Measurements from ENCODE around the gene VAMP1.
"Not testable (repeated sequence)": the region's sequence is repeated elsewhere in the genome, so short reads cannot be mapped to it uniquely, and the experiment has no call there.

The VAMP1 gene, protein sequence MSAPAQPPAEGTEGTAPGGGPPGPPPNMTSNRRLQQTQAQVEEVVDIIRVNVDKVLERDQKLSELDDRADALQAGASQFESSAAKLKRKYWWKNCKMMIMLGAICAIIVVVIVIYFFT

DNA sequence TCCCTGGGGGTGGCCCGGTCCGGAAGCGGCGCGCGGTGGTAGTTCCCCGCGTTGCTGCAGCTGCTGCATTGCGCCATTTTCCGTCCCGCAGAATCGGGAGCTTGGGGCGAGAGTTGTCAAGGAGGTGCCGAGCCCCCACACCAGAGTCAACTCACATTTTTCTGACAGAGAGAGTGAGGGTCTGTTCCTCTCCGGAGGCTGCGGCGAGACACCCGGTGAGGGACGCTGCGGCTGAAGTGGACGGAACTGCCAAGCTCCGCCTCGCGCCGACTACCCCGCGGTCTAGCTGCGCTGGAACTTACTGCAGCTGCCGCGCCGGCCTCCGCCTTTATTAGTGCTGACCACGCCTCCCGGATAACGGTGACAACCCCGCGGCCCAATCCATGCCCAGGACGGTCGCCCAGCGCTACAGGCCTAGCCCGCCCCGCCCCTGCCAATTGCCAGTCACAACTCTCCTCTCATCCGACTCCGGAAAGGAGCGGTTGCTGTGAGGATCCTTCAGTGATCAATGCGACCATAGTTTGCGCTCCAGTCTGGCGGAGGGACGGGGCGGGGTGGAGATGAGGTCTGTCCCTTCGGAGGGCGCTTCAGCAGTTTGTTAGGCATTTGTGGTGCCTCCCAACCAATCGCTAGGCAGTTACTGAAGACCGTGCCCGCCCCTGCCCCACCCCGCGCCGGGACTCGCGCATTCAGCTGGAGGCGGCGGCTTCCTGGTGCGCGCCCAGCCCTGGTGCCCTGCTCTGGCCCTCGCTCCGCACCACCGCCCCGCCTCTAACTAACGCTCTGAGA lies at the start of gene VAMP1:
Gene VAMP1 (minus strand): TSS at position 303 of the 789 bp plus-strand sequence. CDS start 146 bp downstream, at position 157.
- DNase-seq, result peak; percentile 99

DNA sequence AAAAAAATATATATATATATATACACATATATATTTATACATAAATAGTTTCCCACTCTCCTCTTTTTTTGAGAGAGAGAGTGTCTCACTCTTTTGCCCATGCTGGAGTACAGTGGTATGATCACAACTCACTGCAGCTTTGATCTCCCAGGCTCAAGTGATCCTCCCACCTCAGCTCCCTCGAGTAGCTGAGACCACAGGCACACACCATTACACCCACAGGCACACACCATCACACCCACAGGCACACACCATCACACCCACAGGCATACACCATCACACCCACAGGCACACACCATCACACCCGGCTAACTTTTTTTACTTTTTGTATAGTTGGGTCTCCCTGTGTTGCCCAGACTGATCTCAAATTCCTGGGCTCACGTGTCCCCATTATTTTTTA lies 49.7 kb upstream of the VAMP1 start:
- DNase-seq, result no peak

DNA sequence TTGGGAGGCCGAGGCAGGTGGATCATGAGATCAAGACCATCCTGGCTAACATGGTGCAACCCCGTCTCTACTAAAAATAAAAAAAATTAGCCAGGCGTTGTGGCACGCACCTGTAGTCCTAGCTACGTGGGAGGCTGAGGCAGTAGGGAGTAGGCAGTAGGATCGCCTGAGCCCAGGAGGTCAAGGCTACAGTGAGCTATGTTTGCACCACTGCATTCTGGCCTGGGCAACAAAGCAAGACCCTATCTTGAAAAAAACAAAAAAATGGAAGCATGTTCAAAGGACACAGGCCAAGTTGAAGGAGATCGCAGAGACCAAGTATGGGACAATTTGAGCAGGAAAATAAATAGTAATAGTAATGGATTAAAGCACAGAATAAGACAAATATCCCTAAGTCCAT lies 37.6 kb upstream of the VAMP1 start:
- DNase-seq, result no peak

DNA sequence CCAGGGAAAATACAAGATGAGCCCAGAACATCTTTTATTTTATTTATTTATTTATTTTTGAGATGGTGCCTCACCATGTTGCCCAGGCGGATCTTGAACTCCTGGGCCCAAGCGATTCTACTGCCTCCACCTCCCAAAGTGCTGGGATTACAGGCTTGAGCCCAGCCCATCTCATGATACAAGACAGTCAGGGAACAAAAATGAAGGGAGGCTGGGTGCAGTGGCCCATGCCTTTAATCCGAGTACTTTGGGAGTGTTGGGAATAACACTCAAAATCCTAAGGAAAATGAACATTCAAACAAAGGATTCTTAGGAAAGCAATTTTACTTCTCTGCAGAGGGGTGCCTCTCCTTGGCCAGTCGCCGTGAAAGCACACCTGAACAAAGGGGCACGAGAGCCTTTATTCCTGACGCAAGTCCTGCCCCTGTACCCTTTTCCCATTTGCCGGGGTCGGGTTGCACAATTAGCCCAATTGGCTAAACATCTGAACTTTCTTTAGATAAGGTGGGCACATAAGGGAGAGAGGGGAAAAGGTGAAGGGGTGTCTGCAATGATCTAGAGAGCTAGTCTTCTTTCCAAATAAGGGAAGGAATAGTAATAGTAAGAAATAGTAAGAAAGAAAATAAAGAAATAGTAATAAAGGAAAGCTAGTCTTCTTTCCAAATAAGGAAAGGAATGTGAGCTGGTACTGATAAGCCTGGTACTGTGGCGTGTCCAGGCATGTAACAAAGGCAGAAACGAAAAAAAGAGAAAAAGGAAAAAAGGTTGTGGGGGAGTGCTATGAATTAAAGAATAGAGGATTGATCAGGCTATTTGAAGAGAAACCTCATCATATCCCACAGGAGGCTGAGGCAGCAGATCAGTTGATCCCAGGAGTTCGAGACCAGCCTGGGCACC lies 36.9 kb upstream of the VAMP1 start:
- no peak for DNase-seq

DNA sequence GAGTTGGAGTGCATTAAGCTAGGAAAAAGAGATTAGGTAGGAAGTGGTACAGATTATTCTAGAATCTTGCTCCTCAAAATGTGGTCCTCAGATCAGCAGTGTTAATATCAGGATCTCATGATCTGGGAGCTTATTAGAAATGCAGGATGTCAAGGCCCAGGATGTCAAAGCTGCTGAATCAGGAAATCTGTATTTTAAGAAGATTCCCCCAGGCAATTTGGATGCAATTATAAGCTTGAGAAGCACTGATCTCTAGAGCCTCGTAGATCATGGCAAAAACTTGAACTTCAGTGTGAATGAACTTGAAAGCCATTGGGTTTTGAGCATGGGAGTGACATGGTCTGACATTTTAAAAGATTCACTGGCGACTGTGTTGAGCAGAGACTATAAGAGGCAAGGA lies 30.0 kb upstream of the VAMP1 start:
- no peak for DNase-seq

DNA sequence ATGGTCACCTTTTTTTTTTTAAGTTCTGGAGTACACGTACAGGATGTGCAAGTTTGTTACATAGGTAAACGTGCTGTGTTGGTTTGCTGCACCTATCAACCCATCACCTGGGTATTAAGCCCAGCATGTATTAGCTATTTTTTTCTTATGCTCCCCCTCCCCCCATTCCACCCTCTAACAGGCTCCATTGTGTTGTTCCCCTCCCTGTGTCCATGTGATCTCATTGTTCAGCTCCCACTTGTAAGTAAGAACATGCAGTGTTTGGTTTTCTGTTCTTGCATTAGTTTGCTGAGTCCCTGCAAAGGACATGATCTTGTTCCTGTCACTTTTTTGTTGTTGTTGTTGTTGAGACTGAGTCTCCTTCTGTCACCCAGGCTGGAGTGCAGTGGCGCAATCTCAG lies 26.8 kb upstream of the VAMP1 start:
- DNase-seq, result not testable (repeated sequence)

DNA sequence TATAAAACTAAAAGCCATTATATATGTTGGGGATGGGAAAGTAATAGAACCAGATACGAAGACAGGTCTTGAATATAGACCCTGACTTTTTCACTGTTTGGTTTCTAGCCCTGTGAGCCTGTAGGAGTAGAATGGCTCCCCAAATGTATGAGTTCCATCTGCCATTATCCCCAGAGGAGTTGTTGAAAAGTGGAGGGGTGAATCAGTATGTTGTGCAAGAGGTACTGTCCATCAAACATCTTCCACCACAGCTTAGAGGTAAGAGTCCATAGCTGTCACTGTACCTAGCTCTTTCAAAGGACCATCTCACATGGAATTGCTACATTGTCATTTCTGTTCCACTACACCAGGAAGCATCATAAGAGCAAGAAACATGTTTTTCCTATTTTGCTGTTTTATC lies 24.5 kb upstream of the VAMP1 start:
- DNase-seq, result no peak

DNA sequence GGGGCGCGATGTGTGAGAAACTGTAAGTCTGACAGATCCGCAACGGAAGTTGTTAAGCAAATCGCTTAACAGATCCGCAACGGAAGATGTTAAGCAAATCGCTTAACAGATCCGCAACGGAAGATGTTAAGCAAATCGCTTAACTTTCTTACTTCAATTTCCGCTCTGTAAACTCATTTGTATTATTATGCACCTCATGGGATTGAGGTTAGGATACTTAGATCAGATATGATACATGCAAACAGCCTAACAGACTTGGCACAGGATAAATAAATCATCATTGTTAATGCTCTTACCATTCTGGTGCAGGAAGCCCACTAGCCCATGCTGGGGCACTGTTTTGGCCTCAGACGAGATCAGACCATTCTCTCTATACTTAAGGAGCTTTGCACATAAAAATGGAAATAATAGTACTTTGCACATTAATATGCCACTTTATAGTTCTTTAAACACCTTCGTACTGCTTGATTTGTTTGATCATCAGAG lies 23.8 kb upstream of the VAMP1 start:
- DNase-seq, result no peak

DNA sequence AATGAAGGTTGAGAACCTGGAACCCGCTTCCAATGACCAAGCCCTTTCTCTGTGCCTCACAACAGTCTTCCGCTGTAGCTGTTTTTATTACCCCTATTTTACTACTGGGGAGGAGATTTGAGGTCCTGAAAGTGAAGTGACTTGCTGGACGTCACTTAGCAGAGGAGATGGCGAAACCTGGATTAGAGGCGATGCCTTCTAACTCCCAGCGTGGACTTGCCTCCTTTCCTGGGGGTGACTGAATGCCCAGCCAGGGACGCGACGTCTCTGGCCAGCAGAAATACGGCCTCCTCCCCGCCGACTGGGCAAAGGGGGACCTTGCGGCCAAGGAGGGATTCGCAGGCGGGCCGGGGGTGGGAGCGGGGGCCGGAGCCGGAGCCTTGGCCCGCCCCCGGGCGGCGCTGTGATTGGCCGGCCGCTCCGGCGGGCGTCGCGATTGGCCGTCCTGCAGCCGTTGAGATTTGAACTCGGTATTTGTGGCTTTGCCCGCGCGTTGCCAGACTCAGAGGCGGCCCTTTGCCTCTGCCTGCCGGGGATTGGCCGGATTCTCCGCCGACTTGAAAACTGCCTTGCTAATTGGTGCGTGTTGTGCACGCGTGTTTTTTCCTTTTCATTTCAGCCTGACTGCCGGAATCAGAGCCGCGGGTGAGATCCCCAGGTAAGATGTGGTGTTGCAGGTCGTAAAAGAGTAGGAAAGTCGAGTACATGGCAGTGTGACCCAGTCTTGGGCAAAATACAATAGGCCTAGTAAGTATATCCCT lies 23.2 kb upstream of the VAMP1 start, which contains the start of gene NCAPD2:
Gene NCAPD2 (plus strand): TSS at position 606 of the 761 bp plus-strand sequence. CDS start 997 bp downstream, outside the sequence.
- DNase-seq, result peak; percentile 99

DNA sequence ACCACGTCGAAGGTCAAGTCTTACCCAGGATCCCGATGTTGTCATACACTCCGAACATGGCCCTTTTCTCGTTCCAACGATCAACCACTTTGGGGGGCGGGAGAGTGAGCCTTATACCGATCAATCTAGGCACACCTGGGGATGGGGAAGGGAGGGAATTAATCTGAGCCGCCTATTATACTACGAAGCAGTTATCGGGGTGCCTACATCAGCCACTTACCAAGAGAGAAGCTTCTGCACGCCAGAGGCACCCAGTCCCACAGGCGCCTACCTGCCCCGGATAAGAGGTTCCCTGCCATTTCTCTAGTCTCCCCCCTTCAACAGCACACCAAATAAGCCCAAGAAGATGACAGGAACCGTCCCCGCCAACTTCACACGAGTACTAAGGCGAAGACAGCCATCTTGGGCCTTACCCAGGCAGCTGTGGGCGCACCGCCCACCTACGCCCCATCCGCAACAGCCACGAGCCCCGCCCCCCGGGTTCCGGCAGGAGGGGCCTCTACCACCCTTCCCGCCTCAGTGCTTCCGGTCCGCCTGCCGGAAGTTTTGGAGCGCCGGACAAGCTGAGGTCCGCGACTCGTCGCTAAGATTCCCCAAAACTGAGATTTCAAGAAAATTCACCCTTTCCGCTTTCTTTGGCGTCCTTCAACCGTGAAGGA lies 22.5 kb upstream of the VAMP1 start, which contains the start of gene MRPL51:
Gene MRPL51 (minus strand): TSS at position 425 of the 659 bp plus-strand sequence. CDS start 126 bp downstream, at position 299.
- DNase-seq, result peak; percentile 96

DNA sequence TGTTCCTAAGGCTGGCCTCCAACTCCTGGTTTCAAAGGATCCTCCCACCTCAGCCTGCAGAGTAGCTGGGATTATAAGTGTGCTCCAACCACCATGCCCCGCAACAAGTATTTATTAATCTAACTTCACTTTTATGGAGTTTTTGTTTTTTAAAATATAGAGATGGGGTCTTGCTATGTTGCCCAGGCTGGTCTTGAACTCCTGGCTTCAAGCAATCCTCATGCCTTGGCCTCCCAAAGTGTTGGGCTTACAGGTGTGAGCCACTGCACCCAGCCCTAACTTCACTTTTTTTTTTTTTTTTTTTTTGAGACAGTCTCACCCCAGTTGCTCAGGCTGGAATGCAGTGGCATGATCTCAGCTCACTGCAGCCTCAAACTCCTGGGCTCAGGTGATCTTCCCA lies 20.2 kb upstream of the VAMP1 start:
- DNase-seq, result not testable (repeated sequence)

DNA sequence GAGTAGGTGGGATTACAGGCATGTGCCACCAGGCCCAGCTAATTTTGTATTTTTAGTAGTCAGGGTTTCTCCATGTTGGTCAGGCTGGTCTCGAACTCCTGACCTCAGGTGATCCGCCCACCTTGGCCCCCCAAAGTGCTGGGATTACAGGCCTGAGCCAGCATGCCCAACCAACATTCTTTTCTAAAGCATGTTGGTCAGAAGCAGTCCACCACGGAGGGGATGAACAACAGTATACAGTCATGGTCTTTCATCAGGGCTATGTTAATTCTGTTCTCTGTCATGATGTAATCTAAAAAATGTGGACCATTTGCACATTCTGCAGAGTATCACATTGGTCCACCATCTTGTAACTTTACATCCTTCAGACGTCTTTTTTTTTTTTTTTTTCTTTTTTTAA lies 19.0 kb upstream of the VAMP1 start:
- DNase-seq, result no peak

DNA sequence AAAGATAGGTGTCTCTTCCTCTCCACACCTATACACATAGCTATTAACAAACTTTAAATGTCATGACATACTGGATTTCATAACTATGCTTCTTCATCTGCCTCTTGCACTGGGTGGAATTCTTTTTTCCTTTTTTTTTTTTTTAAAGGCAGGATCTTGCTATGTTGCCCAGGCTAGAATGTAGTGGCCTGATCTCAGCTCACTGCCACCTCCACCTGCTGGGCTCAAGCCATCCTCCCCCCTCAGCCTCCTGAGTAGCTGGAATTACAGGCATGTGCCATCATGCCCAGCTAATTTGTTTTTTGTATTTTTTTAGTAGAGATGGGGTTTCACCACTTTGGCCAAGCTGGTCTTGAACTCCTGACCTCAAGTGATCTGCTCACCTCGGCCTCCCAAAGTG lies 17.8 kb upstream of the VAMP1 start:
- no peak for DNase-seq

DNA sequence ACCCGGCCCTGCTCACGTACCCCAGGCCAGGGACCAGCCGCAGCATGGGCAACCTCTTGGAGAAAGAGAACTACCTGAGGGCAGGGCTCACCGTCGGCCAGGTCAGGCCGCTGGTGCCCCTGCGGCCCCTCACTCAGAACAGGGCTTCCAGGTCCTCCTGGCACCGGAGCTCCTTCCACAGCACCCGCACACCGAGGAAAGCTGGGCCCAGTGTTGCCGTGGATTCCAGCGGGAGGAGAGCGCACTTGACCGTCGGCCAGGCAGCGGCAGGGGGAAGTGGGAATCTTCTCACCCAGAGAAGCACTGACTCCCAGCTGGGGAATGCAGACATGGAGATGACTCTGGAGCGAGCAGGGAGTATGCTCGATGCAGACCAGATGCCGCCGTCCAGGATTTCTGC lies 7.9 kb upstream of the VAMP1 start:
- DNase-seq, result no peak

DNA sequence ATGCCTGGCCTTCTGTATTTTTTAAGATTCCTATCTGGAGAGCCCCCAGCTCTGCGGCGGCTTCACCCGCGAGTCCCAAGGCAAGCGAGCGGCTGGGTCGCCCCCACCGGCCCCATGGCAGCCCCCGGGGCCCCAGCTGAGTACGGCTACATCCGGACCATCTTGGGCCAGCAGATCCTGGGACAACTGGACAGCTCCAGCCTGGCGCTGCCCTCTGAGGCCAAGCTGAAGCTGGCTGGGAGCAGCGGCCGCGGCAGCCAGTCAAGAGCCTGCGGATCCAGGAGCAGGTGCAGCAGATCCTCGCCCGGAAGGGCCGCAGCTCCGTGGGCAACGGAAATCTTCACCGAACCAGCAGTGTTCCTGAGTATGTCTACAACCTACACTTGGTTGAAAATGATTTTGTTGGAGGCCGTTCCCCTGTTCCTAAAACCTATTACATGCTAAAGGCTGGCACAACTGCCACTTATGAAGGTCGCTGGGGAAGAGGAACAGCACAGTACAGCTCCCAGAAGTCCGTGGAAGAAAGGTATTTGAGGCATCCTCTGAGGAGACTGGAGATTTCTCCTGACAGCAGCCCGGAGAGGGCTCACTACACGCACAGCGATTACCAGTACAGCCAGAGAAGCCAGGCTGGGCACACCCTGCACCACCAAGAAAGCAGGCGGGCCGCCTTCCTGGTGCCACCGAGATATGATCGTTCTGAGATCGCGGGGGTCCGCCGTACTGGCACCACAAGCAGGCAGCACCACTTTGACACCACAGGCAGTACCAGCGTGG lies 7.3 kb upstream of the VAMP1 start:
- not testable (repeated sequence) for DNase-seq

DNA sequence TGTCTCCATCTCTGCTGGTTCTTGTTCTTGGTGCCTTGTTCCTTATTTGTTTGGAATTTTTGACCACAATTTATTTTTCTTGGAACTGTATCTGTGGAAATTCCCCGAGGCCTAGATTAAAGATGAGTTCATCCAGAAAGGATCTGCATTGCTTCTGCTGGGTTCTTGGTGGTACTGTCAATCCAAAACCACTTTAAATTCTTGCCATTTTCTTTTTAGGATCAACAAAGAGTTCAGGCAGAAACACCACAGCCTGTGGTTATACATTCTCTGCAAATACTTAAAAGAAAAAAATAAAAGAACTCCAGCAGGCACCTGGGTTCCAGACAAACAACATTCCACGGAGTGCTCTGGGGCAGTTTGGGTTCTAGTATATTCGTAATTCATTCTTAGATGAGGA lies 6.0 kb upstream of the VAMP1 start:
- no peak for DNase-seq

DNA sequence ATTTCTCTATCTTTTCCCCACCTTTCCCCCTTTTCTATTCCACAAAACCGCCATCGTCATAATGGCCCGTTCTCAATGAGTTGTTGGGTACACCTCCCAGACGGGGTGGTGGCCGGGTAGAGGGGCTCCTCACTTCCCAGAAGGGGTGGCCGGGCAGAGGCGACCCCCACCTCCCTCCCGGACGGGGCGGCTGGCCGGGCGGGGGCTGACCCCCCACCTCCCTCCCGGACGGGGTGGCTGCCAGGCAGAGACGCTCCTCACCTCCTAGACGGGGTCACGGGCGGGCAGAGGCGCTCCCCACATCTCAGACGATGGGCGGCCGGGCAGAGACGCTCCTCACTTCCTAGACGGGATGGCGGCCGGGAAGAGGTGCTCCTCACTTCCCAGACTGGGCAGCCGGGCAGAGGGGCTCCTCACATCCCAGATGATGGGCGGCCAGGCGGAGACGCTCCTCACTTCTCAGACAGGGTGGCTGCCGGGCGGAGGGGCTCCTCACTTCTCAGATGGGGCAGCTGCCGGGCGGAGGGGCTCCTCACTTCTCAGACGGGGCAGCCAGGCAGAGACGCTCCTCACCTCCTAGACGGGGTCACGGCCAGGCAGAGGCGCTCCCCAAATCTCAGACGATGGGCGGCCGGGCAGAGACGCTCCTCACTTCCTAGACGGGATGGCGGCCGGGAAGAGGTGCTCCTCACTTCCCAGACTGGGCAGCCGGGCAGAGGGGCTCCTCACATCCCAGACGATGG lies 4.9 kb upstream of the VAMP1 start:
- DNase-seq, result not testable (repeated sequence)

DNA sequence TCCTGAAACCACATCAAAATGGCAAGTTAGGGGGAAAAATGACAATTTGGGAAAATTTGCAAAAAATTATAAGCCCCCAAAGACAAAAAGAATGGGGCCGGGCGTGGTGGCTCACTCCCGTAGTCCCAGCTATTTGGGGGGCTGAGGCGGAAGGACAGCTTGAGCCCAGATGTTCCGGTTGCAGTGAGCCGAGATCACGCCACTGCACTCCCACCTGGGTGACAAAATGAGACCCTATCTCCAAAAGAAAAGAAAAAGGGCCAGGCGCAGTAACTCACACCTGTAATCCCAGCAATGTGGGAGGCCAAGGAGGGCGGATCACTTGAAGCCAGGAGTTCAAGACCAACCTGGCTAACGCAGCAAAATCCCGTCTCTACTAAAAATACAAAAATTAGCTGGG lies 2.0 kb upstream of the VAMP1 start:
- no peak for DNase-seq

DNA sequence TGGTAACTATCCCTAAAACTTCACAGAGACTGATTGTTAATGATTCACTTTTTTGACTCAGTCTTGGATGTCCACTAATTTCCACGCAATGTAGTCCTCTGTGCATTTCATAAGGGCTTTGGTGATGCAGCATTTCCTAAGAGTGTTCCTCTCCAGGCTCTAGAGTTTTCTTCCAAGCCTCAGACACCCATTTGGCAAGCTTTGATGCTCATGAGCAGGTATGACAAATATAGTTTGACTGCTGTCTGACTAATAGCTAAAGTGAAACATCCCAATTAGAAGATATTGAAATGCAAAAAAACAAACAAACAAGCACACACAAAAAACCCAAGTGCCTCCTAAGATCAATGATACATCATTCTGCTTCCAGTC lies 1.5 kb upstream of the VAMP1 start:
- DNase-seq, result no peak

DNA sequence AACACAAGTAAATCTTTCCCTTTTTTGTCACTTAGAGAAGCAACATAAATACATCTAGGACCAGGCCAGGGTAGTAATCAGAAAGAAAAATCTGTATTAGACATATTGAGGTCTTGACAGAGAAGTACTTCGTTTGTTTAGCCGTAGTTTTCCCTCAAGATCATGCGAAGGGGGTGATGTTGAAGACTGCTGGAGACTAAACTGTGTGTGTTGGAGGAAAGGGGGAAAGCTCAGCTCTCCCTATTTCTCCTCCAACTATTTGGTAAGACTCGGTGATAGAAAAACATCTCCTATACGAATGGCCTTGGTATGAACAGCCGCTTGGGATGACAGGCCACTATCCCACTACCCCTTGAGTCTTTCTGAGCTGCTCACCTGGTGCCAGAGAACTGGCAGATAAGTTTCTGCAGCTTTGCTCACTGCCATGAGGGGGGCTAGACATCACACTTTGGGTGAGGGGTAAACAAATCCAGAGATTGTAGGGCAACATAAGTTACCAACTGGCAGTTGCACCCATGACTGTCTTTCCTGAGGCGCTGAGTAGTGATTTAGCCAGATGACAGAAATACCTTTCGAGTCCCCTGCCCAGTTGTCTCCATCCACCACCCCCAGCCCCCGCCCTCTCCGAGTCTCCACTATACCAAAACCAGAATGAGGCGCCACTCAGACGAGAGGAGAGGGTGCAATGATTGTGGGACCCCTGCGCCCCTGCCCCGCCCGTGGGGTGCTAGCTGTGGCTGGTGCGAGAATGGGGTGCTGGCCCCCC lies 685 bp downstream of the VAMP1 start:
- DNase-seq, result no peak

All from activated CD4-positive, alpha-beta T cell treated with anti-CD3 and anti-CD28 coated beads, Interleukin-2, amount 50 U/mL, for 16 hours (primary cell).